HCT116 (cell line): ENCODE measurements around the gene FAM240B.

Experiments
- CEBPB ChIP-seq: IDR thresholded peaks from 2 replicates; pipeline ENCODE4 v1.6.1; 2012; ENCODE audit warnings: low read depth
- CTCF ChIP-seq, 3 experiments: fragments of 200-600 bp in 1 of 3; sonication (generic) in 1 of 3; IDR thresholded peaks in 2 of 3; conservative IDR thresholded peaks in 1 of 3; 2 replicates each; pipeline ENCODE4 v1.5.1; 2012 to 2017; ENCODE audit warnings: low read depth in 2 of 3, low read length in 2 of 3, antibody characterized with exemption in 1 of 3, borderline replicate concordance in 1 of 3, control low read depth in 1 of 3, mild to moderate bottlenecking in 1 of 3, mixed read lengths in 1 of 3, mixed run types in 1 of 3, moderate library complexity in 1 of 3; ENCODE audit not compliant: insufficient read depth in 1 of 3
- EGR1 ChIP-seq: IDR thresholded peaks from 2 replicates; pipeline ENCODE4 v1.6.1; 2012; ENCODE audit warnings: low read depth
- EZH2 ChIP-seq: fragments of 200-600 bp; sonication (generic); IDR thresholded peaks from 2 replicates; pipeline ENCODE4 v1.6.1; 2017; ENCODE audit warnings: antibody characterized with exemption, mixed run types
- FOSL1 ChIP-seq: IDR thresholded peaks from 2 replicates; pipeline ENCODE4 v1.6.1; 2012; ENCODE audit warnings: low read depth
- JUND ChIP-seq: IDR thresholded peaks from 2 replicates; pipeline ENCODE4 v1.6.1; 2012
- MAX ChIP-seq: IDR thresholded peaks from 2 replicates; pipeline ENCODE4 v1.6.1; 2012
- POLR2A ChIP-seq: IDR thresholded peaks from 2 replicates; pipeline ENCODE4 v1.7.0; 2011; ENCODE audit warnings: borderline replicate concordance; ENCODE audit not compliant: insufficient read depth, insufficient read length; ENCODE audit errors: extremely low read depth
- POLR2AphosphoS5 ChIP-seq: IDR thresholded peaks from 2 replicates; pipeline ENCODE4 v1.6.1; 2011; ENCODE audit warnings: mild to moderate bottlenecking, low read depth, low read length, moderate library complexity
- SRF ChIP-seq: IDR thresholded peaks from 2 replicates; pipeline ENCODE4 v1.6.1; 2012; ENCODE audit warnings: low read depth
- TCF7L2 ChIP-seq: IDR thresholded peaks from 2 replicates; pipeline ENCODE4 v1.7.0; 2011; ENCODE audit warnings: borderline replicate concordance, inconsistent platforms; ENCODE audit not compliant: insufficient read depth, insufficient read length; ENCODE audit errors: extremely low read depth
- YY1 ChIP-seq: IDR thresholded peaks from 2 replicates; pipeline ENCODE4 v1.6.1; 2011; ENCODE audit warnings: low read length, low read depth, moderate library complexity, mild to moderate bottlenecking; ENCODE audit not compliant: insufficient replicate concordance; ENCODE audit errors: extremely low read depth

GRCh38 chr9:38700695-38701094 lies 19.2 kb downstream of the FAM240B start:
- TF ChIP-seq CTCF (IDR thresholded peaks at IDR 0.05 in 2 of 3, conservative IDR thresholded peaks at IDR 0.05 in 1 of 3; ENCODE audit: borderline replicate concordance in 1 of 3, insufficient read depth in 1 of 3, low read depth in 2 of 3, low read length in 2 of 3) (no peak), TCF7L2 (no peak), EGR1 (no peak), POLR2AphosphoS5 (no peak), POLR2A (no peak), JUND (no peak), YY1 (no peak), SRF (no peak), FOSL1 (no peak), CEBPB (no peak), MAX (no peak), EZH2 (no peak)
